Measurements from ENCODE around the gene AQP12B.

AQP12B gene

GRCh38 chr2:240717681-240718581 is 35.2 kb upstream of the AQP12B start:
- no peak for DNase-seq

- DNase-seq, result no peak
These were observed 34.5 kb upstream of the AQP12B start for GRCh38 chr2:240717181-240717641.

GRCh38 chr2:240716130-240716798 is 33.6 kb upstream of the AQP12B start:
- DNase-seq, result no peak

- DNase-seq, result no peak
These were observed 32.4 kb upstream of the AQP12B start for GRCh38 chr2:240714747-240715725.

- no peak for DNase-seq
These were observed 31.5 kb upstream of the AQP12B start for GRCh38 chr2:240713928-240714746.

GRCh38 chr2:240713071-240713927 is 30.6 kb upstream of the AQP12B start:
- DNase-seq, result no peak

- DNase-seq, result no peak
These were observed 29.4 kb upstream of the AQP12B start for GRCh38 chr2:240712121-240712520.

- no peak for DNase-seq
These were observed 29.0 kb upstream of the AQP12B start for GRCh38 chr2:240711701-240712100.

- DNase-seq, result no peak
These were observed 28.6 kb upstream of the AQP12B start for GRCh38 chr2:240711296-240711695.

- no peak for DNase-seq
These were observed 25.8 kb upstream of the AQP12B start for GRCh38 chr2:240708457-240708856.

GRCh38 chr2:240707821-240708220 is 25.1 kb upstream of the AQP12B start:
- DNase-seq, result no peak

- DNase-seq, result no peak
These were observed 24.5 kb upstream of the AQP12B start for GRCh38 chr2:240707043-240707756.

- no peak for DNase-seq
These were observed 22.6 kb upstream of the AQP12B start for GRCh38 chr2:240705204-240705791.

- DNase-seq, result no peak
These were observed 22.0 kb upstream of the AQP12B start for GRCh38 chr2:240704651-240705050.

GRCh38 chr2:240703417-240704341 is 21.0 kb upstream of the AQP12B start:
- DNase-seq, result no peak

GRCh38 chr2:240702640-240703011 is 19.9 kb upstream of the AQP12B start:
- no peak for DNase-seq

- DNase-seq, result no peak
These were observed 19.3 kb upstream of the AQP12B start for GRCh38 chr2:240701736-240702639.
